Activated CD4-positive, alpha-beta T cell treated with anti-CD3 and anti-CD28 coated beads for 1 hour (primary cell): ENCODE results near the gene SIRT5.

Experiments used
- DNase-seq: peaks from one replicate; pipeline ENCODE4 v3.0.0-alpha.2; 2020

SIRT5 gene

DNA sequence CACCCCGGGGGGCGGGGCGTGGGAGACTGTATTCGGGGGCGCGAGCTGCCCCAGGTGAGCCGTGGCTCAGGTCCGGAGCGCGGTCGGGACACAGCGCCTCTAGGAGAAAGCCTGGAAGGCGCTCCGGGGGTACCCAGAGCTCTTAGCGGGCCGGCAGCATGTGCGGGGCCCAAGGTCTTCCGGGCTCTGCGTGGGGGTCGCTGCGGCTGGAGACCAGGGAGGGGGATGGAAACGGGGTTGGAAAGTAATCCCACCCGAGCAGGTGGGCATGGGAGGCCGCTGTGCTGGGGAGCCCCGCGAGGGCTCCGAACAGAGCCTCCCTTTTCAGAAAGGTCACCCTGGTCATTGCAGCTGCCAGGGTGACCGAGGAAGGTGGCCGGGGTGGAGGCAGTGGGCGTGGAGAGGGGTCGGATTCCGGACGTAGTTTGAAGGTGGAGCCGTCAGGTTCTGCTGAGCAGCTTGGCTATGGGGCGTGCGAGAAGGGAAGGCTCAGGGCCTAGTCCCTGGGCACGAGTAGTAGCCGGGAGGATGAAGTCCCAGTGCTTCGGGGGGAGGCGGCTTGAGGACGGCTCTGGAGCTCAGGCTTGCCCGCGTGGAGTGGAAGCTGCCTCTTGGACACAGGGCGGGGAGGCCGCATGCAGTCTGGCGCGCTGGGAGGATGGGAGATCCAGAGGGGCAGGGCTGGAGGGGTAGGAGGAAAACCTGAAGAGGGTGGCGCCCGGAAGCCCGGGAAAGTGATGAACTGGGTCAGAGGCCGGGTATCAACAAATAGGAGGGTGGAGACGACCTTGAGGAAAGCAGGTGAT is at the start of gene SIRT5:
SIRT5 (plus strand) TSS at position 31 of the 806 bp plus-strand sequence. CDS start 9,510 bp downstream, outside the sequence.
- peak; percentile 57 for DNase-seq

DNA sequence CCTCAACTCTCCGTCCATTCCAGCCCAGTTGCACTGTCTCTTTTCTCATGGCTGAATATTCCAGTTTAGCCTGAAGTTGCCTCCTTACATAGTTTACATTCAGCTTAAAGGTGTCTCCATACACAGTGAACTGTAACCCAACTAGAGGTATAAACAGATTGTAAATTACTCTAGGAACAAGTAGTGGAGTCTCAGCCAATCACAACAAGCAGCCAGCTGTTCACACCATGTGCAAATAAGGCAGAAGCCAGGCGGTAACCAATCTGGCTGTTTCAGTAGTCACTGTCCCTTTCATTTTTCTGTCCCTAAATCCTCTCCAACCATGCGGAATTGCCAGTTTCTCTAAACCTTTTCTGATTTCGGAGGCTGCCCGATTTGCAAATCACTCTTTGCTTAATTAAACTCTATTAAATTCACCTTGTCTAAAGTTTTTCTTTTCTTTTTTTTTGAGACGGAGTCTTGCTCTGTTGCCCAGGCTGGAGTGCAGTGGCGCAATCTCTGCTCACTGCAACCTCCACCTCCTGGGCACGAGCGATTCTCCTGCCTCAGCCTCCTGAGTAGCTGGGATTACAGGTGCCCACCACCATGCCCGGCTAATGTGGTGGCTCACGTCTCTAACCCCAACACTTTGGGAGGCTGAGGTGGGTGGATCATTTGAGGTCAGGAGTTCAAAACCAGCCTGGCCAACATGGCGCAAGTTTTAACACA is 49.4 kb upstream of the SIRT5 start:
- DNase-seq, result no peak

DNA sequence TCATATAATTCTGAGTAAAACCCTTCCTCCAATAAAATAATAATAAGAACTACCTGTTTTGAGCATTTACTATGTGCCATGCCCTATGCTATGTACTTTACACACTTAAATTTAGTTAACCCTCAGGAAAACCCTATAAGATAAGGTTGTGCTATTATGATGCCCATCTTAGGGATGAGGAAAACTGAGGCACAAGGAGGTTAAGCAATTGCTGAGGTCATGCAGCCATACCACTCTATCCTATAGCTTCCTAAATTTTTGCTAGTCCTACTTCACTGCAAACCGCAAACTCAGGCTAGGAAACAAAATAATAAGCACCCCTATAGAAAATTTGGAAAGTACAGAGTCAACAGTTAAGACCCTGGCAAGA is 48.1 kb upstream of the SIRT5 start:
- DNase-seq, result no peak

- DNase-seq, result no peak
These were observed 47.4 kb upstream of the SIRT5 start for GRCh38 chr6:13526727-13527670.

DNA sequence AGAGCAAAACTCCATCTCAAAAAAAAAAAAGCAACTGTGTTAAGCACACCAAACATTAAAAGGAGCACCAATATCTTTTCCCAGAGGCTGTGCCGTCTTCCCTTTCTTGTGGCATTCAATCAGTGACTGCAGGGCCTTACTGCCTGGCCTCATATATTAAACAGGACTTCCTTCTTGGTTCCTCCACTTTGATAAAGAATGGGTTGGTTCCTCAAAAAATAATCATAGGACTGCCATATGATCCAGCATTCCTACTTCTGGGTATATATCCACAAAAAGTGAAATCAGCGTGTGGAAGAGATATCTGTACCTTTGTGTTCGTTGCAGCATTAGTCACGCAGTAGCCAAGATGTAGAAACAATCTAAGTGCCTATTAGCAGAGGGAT is 46.7 kb upstream of the SIRT5 start:
- DNase-seq, result no peak

- DNase-seq, result no peak
These were observed 46.2 kb upstream of the SIRT5 start for GRCh38 chr6:13528232-13528631.

DNA sequence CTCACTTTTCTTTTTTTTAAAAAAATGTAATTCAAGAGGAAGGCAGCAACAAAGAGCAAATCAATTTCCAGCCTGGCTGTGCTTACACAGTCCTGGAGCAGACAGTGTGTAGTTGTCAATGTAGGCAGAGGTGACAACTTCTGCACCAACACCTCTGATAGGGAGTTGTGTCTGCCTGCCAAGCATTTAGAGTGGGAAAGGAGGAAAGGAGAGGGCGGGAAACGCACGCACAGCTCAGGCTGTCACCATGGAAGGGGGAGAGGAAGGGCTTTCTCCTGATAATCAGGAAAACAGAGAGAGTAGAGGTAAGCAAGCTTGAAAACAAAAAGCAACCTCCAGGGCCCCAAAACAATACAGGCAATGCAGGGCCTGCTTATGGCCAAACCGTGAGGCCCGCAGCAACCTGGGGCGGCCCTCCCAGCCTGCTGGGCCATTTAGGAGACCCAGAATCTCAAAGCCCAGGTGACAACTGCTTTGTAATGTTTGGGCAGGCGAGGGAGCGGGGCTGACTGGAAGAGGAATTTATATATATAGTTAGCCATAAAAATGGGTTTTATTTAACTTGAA is 45.5 kb upstream of the SIRT5 start:
- DNase-seq, result no peak

DNA sequence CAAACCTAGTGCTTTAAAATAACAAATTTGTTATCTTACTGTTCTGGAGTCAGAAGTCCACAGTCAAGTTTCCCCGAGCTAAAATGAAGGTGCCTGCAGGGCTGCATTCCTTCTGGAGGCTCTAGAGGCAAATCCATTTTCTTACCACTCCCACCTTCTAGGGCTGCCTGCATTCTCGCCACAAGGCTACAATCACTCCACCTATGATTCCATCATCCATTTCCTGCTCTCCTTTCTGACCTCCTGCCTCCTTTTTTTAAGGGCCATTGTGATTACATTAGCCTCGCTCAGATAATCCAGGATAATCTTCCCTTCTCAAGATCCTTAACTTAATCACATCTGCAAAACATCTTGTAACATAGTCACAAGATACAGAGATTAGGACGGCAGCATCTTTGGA is 42.4 kb upstream of the SIRT5 start:
- no peak for DNase-seq

- no peak for DNase-seq
These were observed 39.9 kb upstream of the SIRT5 start for GRCh38 chr6:13534536-13534935.

DNA sequence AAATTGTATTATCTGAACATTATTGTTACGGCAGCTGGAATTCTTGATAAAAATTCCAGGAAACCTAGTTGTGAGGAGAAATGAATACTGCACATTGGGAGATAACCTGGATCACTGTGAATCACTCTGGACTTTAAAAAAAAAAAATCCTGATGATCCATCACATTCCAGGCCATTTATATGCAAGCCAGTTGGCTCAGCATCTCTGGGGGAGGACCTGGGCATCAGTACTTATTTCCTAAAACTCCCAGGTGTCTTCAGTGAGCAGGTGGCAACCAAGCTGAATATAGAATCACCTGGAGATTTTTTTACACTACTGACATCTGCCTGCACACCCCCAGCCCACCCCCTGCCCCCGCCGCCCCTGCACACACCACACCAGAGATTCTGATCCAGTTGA is 39.1 kb upstream of the SIRT5 start:
- no peak for DNase-seq

DNA sequence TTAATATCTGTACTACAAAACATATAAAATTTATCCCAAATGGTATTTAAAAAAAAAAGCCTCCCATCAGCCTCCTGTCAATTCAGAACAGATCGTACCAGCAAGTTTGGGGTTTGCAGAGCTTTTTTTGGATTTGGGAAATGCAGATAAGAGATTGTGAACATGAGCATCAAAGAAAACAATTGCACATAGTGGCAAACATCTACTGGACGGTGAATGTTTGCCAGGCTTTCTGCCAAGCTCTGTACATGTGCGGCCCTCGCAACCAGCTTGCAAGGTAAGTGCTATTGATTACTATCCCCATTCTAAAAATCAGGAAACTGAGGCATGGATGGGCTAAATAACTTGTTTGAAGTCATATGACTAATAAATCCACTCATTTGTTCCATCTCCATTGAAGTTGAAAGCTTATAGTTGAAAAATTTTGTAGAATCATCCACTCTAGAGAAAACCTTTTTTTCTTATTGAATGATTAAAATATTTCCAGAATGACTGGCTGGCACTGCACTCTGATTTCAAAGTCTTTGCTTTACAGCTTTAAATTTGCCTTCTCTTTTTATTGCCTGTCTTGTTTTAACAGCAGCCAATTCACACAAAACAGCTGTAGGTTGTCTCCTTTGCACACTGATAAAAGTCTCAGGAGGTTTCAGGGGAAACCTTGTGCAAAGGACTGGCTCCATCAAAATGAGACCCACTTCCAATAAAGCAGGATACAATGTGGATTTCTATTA is 37.4 kb upstream of the SIRT5 start:
- no peak for DNase-seq

DNA sequence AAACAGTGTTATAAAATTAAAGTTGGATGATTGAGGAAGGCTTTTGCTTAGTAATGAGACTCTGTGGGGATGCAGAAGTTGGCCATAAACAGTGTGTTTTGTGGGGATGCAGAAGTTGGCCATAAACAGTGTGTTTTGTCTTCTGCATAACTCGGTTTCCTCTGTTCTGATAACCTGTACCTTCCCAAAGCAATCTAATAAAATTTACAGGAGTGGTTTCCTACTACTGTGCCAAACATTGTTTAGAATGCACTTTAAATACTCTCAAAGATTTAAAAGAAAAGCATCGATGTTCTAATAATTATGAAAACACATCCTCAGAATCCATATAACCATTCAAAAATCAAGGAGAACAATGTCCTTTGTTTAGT is 36.9 kb upstream of the SIRT5 start:
- no peak for DNase-seq

GRCh38 chr6:13538084-13538483 is 36.3 kb upstream of the SIRT5 start:
- DNase-seq, result no peak

GRCh38 chr6:13538600-13538999 is 35.8 kb upstream of the SIRT5 start:
- no peak for DNase-seq

GRCh38 chr6:13539572-13539971 is 34.8 kb upstream of the SIRT5 start:
- no peak for DNase-seq

DNA sequence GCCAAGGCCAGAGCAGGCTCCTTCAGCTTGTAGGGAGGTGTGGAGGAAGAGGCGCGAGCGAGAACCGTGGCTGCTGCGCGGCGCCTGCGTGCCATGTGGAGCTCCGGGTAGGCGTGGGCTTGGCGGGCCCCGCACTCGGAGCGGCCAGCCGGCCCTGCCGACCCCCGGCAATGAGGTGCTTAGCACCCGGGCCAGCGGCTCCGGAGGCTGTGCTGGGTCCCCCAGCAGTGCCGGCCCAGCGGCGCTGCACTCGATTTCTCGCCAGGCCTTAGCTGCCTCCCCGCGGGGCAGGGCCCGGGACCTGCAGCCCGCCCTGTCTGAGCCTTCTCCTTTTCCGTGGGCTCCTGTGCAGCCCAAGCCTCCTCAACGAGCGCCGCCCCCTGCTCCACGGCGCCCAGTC is 32.9 kb upstream of the SIRT5 start:
- no peak for DNase-seq

GRCh38 chr6:13544454-13545186 is 29.8 kb upstream of the SIRT5 start:
- DNase-seq, result no peak

DNA sequence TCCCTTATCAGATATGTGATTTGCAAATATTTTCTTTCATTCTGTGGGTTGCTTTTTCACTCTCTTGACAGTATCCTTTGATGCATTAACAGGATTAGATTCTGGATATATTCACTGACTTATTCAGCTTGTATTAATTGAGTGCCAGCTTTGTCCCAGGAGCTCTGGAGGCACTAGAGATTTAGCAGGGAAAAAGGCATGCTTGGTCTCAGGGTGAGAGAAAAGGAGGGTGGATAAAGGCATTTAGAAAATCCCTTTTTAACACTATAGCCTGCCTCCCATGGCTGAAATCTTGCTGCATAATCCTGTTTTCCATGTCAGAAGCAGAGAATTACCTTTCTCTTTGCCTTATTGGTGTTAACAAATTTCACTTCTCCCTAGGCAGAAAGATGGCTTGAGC is 28.5 kb upstream of the SIRT5 start:
- DNase-seq, result no peak

DNA sequence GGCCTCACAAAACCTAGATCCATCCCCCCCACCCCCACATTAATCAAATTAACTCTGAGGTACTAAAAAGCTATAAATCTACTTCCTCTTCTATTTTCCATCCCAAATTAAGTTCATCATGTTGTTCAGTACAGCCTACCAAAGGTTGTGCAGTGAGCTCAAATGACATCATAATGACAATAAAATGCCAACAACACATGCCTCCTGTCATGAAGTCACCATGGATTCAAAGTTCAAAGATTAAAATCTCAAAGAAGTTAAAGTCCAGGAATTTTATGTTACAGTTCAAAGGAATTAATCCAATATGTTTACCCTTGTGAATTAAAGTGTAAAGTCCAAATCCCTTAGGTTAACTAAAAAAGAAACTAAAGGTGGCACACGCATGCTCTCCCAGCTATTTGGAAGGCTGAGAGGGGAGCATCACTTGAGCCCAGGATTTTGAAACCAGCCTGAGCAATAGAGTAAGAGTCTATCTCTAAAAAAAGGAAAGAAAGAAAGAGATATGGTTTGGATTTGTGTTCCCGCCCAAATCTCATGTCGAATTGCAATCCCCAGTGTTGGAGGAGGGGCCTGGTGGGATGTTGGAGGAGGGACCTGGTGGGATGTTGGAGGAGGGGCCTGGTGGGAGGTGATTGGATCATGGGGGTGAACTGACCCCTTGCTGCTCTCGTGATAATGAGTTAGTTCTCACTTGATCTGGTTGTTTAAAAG is 25.7 kb upstream of the SIRT5 start:
- DNase-seq, result no peak

- DNase-seq, result no peak
These were observed 23.7 kb upstream of the SIRT5 start for GRCh38 chr6:13550656-13551055.

DNA sequence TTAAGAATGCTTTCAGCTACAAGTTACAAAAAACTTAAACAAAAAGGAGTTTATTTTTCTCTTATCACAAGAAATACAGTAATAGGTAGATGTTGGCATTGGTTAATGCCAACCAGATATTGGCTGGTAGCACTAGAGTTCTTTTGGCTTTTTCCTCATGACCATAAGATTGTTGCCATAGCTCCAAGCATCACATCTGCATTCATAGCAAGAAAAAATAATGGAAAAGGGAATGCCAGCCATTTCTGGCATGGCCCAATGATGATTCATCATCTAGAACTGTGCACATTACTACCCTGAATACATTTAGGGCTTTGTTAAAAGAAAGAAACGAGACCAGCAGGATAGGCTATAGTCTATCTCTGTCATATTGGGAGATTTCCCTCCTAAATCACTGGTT is 20.8 kb upstream of the SIRT5 start:
- no peak for DNase-seq
